ENCODE results near the gene LRRC31.
A peak's percentile ranks its signal among the peaks of the same experiment; 100 is the strongest.

The LRRC31 gene

DNA sequence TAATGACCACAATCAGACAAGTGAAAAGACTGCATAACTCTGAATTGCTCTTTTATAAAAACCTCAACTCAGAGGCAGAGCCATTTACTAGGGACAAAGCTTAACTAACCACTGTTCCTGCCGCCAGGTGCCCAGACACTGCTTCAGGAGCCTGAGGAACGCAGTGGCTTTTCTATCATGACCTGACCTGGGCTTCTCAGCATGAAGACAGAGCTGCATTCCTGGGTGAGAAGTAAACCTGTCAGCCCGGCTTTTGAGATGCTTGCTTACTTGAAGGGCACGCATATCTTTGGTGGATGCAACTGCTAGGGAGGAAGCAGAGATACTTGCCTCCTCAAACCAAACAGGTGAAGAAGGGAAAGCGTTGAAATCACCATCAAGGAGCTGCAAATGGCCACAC, 7.9 kb downstream of the LRRC31 start:
- no peak for DNase-seq

DNA sequence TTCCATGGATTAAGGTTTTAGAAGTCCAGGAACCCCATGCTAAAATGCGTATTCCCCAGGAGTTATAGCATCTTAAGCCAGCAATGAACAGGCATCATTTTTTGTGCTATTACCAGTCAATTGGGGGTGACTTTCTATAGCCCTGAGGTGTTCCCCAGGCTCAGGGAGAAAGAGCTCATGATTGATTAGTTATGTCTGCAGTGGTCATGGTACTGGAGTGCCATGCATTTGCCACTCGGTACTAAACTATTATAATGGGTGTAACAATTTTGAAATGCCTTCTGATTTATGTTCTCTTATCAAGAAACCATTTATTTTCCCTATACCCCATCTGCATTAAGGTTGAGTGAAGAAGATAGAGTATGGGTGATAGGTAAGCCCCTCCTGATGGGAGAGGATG, 11.9 kb downstream of the LRRC31 start:
- DNase-seq = no peak

GRCh38 chr3:169855514-169855913, 14.2 kb downstream of the LRRC31 start:
- DNase-seq = no peak

DNA sequence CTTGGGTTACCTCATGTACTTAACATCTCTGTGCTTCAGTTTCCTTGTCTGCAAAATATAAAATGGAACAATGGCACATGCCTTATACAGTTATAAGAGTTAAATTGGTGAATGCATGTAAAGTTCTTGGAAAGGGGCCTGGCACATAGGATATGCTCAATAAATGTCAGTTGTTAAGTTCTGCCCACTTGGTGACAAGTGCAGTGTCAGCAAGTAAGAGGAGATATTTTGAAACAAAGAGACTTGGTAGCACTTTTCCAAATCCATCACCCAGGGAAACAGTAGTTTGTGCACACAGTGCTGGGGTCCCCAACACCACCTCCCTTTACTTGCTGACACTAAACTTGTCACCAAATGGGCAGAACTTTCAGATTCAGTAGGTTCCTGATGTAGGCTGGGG, 19.1 kb downstream of the LRRC31 start:
- DNase-seq = no peak

DNA sequence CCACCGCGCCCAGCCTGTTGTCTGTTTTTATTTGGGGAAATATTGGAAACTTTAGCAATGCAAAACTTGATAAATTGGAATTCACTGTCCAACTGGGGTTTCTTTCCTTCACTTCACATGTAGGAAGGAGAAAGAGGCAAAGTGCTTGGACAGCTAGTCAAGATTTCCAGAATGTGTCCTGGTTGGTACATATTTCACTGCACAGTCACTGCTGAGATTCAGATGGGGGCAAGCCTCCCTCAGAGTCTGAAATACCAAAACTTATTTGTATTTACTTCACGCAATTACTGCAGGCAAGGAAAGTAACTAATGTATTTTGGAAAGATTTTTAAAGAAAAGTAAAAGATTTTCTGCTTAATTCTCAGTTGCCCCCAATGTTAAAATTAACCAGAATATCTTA, 21.0 kb downstream of the LRRC31 start:
- DNase-seq = no peak

GRCh38 chr3:169847896-169848295, 21.8 kb downstream of the LRRC31 start:
- DNase-seq = no peak

- no peak for DNase-seq
Observed at GRCh38 chr3:169846458-169847193, 23.1 kb downstream of the LRRC31 start.

GRCh38 chr3:169842960-169843359, 26.8 kb downstream of the LRRC31 start:
- DNase-seq = peak; percentile 17 to 29 (median 24)

DNA sequence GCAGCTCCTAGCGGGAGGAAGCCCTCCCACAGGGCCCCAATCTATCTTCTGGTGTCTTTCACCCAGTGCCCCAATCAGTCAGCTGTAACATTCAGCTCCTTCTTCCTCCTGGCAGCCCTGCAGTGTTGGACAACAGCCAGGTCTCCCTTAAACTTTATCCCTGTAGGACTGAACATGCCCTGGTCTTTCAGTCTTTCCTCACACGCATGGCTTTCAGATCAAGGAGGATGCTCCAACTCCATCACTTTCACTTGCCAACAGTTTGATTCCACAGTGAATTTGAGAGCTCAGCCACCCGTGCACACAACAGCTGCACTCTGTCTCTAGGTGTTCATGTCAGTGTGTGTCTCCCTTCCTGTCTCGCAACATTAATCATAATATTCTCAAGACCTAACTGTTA, 28.6 kb downstream of the LRRC31 start:
- DNase-seq = no peak

- DNase-seq = no peak
Observed at GRCh38 chr3:169838511-169839030, 31.2 kb downstream of the LRRC31 start.

DNA sequence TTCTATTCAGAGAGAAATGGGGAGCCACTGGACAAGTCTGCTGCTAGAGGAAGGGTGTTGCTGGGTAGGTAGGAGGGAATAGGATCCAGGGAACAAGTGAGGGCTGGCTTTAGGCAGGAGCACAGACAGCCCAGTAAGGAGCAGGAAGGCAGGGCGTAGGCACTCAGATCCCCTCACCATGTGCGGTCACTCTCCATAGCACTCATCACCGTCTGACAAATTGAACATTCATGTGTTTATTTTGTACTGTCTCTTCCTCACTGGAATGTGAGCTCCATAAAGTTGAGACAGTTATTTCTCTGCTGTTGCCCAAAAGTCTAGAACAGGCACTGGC, 32.8 kb downstream of the LRRC31 start:
- no peak for DNase-seq

DNA sequence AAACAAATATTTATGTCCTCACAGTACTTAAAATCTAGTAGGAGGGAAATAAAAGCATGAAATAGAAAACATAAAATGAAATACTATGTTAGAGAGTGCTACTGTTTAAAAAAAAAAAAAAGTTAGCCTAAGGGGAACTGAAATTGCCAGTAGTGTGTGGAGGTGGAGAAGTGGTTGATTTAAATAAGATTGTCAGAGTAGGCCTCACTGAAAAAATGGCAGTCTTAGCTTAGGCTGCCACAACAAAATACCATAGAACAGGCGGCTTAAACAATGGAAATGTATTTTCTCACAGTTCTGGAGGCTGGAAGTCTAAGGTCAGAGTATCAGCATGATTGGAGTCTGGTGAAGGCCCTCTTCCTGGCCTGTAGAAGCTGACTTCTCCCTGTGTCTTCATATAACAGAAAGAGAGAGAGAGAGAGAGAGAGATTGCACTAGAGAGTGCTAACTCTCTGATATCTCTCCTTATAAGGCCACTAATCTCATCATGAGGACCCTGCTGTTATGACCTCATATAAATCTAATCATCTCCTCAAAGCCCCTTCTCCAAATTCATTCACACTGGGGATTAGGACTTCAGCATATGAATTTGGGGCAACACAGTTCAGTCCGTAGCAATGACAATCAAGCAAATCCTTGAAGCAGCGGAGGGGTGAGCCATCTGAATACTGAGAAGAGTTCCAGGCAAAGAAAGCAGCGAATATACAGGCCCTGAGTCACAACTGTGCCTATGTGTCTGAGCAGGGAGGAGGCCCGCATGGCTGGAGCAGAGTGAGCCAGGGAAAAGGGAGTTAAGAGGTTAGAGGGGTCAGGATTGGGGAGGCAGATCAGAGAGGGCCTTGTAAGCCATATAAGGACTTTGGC, 33.4 kb downstream of the LRRC31 start:
- DNase-seq = peak in 1 of 3 donors; percentile 26

DNA sequence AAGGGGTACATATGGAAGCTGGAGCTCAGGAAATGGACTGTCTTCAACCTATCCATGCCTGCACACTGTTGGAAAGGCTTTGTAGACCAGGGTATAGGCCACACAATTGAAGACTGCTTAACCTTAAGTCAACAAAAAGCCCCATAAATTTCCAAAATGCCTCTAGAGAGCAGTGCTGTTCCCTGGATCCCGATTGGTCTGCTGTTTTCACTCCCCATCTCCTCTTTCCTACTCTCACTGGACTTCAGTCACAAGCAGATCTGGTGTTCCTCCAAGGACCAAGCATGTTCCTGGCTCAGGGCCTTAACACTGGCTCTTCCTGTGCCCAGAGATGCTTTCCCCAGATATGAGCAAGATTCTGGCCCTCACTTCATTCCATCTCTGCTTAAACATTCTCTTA, 34.2 kb downstream of the LRRC31 start:
- DNase-seq = no peak

DNA sequence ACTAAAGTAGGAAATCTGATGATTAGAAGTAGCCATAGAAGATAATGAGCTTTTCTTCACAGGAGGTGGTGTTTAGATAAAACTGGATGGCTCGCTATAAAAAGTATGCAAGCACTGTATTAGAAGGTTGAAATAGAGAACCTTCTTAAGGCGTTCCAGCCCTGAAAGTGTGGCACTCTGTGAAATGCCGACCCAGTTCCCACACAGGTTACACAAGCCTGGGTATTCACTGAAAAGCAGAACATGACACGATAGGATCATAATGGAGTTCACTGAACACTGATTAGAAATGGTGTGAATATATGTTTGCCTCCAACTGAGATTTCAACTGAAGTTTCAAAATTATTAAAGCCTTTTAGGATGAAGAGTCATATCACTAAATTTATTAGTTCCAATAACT, 42.0 kb downstream of the LRRC31 start:
- DNase-seq = peak; percentile 20 to 40 (median 37)

GRCh38 chr3:169825316-169825715, 44.4 kb downstream of the LRRC31 start:
- DNase-seq = no peak

GRCh38 chr3:169822983-169823382, 46.8 kb downstream of the LRRC31 start:
- no peak for DNase-seq

GRCh38 chr3:169822540-169822939, 47.2 kb downstream of the LRRC31 start:
- DNase-seq = no peak

DNA sequence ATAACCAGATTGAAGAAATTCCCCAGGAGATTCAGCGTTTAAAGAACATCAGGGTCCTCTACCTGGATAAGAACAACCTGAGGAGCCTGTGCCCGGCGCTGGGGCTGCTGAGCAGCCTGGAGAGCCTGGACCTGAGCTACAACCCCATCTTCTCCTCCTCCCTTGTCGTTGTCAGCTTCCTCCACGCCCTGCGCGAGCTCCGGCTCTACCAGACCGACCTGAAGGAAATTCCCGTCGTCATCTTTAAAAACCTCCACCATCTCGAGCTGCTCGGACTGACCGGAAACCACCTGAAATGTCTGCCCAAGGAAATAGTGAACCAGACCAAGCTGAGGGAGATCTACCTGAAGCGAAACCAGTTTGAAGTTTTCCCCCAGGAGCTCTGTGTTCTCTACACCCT, 47.6 kb downstream of the LRRC31 start:
- no peak for DNase-seq

DNA sequence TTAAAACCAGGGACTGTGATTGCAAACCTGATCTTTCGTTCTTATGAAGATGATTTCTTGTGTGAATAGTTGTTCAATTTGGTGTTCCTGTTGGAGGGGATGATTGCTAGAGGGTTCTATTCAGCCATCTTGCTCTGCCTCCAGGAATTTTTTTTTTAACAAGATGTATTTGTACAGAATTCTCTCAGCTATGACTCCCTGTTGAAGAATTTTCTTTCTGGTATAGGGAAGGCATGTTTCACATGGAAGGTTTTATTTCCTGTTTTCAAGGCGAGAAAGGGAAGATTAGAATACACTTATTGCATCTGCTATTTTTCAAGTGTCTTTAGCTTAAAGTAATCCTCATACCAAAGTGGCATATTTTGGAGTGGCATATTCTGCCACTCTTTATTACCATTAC, 51.4 kb downstream of the LRRC31 start:
- DNase-seq = peak in 1 of 3 donors; percentile 11

GRCh38 chr3:169815590-169816150, 54.1 kb downstream of the LRRC31 start:
- DNase-seq = no peak

DNA sequence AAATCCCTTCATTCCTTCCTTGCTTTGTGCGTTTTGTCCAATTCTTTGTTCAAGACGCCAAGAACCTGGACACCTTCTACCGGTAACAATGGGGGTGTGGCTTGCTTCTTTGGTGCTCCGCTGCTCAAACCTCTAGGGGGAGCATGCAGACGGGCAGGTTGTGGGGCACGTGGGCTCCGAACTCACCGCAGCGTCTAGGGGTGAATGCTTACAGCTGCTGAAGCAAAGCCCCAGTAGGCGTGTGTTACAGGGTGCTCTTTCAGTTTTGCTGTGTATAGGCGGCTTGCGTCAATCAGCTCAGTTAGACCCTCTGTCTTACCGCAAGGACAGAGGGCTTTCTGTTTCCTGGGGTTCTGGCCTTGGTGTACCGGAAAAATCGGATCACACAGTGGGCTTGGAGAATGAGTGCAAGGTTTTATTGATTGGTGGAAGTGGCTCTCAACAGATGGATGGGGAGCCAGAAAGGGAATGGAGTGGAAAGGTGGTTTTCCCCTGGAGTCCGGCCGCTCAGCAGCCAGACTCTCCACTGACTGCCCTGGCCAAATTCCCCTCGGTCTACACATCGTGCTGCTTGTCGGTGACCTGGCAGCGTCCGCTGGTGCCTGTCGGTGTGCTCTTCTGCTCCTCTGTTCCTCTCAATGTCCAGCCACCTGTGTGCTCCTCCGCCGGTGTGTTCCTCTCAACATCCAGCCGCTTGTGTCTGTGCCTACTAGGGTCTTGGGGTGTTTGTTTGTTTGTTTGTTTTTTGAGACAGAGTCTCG, 55.8 kb downstream of the LRRC31 start:
- DNase-seq = peak; percentile 46 to 60 (median 51)

DNA sequence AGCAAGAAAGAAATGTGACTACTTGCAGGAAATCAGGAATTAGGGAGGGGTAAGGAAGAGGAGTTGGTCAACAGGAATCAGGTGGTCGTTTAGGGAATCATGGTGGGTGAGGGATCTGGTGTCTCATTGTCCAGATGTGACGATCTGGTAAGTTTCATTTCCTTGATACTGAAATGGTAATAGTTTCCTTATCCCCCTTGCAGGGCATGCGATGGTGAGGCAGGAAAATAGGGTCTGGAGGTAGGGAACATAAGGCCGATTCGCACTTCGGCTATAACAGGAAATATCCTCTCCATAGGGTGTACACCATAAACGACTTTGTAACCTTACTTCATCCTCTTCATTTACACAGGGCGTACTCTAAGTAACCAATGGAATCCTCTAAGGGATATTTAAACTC, 56.5 kb downstream of the LRRC31 start:
- DNase-seq = peak; percentile 17 to 50 (median 32)

Measured in suppressor macrophage treated with lipopolysaccharide for 1 hour (primary cell).